SK-N-SH treated with all-trans-retinoic acid at 6 μM for 48 hours (cell line): ENCODE results near the gene MYLIP.

Source experiments
- ATAC-seq: fragments of 200-7000 bp; cut with Tn5 transposase; 3 replicates; pipeline ENCODE4 v1.9.1; 2020; ENCODE audit warnings: mild to moderate bottlenecking, moderate library complexity
- ARNTL ChIP-seq: fragments of 450-650 bp; formaldehyde crosslinking; IDR thresholded peaks from 2 replicates; pipeline ENCODE4 v1.5.0; 2020; ENCODE audit warnings: low read depth, mild to moderate bottlenecking, moderate library complexity, borderline replicate concordance
- BACH2 ChIP-seq: fragments of 250-450 bp; sonication (Bioruptor Pico); IDR thresholded peaks from 2 replicates; pipeline ENCODE4 v1.9.0; 2021; ENCODE audit warnings: mild to moderate bottlenecking, borderline replicate concordance
- CSDC2 ChIP-seq: fragments of 250-450 bp; sonication (Bioruptor Pico); IDR thresholded peaks from 2 replicates; pipeline ENCODE4 v1.5.0; 2020; ENCODE audit warnings: mild to moderate bottlenecking, moderate library complexity
- CSRNP3 ChIP-seq: fragments of 250-450 bp; sonication (Bioruptor Pico); IDR thresholded peaks from 2 replicates; pipeline ENCODE4 v1.5.1; 2021; ENCODE audit warnings: mild to moderate bottlenecking, moderate library complexity
- ESRRG ChIP-seq: fragments of 250-450 bp; sonication (Bioruptor Pico); IDR thresholded peaks from 2 replicates; pipeline ENCODE4 v1.6.1; 2021; ENCODE audit warnings: mild to moderate bottlenecking
- GLIS3 ChIP-seq: fragments of 250-450 bp; sonication (Bioruptor Pico); IDR thresholded peaks from 2 replicates; pipeline ENCODE4 v1.5.0; 2020; ENCODE audit warnings: mild to moderate bottlenecking, moderate library complexity
- ISL1 ChIP-seq: fragments of 250-450 bp; sonication (Bioruptor Pico); IDR thresholded peaks from 2 replicates; pipeline ENCODE4 v2.1.2; 2022; ENCODE audit warnings: mild to moderate bottlenecking, moderate library complexity
- OSR1 ChIP-seq: fragments of 250-450 bp; sonication (Bioruptor Pico); IDR thresholded peaks from 2 replicates; pipeline ENCODE4 v1.8.0; 2022; ENCODE audit warnings: moderate library complexity, mild to moderate bottlenecking, inconsistent platforms
- PATZ1 ChIP-seq: fragments of 250-450 bp; sonication (Bioruptor Pico); IDR thresholded peaks from 2 replicates; pipeline ENCODE4 v1.8.0; 2020; ENCODE audit warnings: mild to moderate bottlenecking, moderate library complexity, borderline replicate concordance
- PPARA ChIP-seq: fragments of 250-450 bp; sonication (Bioruptor Pico); IDR thresholded peaks from 2 replicates; pipeline ENCODE4 v1.5.0; 2020; ENCODE audit warnings: mild to moderate bottlenecking, borderline replicate concordance
- RARB ChIP-seq: fragments of 250-450 bp; sonication (Bioruptor Pico); IDR thresholded peaks from 2 replicates; pipeline ENCODE4 v1.8.0; 2021; ENCODE audit warnings: mild to moderate bottlenecking, moderate library complexity
- SNAI2 ChIP-seq: fragments of 250-450 bp; sonication (Bioruptor Pico); IDR thresholded peaks from 2 replicates; pipeline ENCODE4 v1.5.0; 2020; ENCODE audit warnings: mild to moderate bottlenecking, moderate library complexity
- TCF4 ChIP-seq: fragments of 250-450 bp; sonication (Bioruptor Pico); IDR thresholded peaks from 2 replicates; pipeline ENCODE4 v1.8.0; 2021; ENCODE audit warnings: mild to moderate bottlenecking, moderate library complexity, borderline replicate concordance
- TOX ChIP-seq: fragments of 250-450 bp; sonication (Bioruptor Pico); IDR thresholded peaks from 2 replicates; pipeline ENCODE4 v1.8.0; 2021; ENCODE audit warnings: mild to moderate bottlenecking, moderate library complexity, borderline replicate concordance
- ZC3H10 ChIP-seq: fragments of 250-450 bp; sonication (Bioruptor Pico); IDR thresholded peaks from 2 replicates; pipeline ENCODE4 v1.5.1; 2021; ENCODE audit warnings: mild to moderate bottlenecking, moderate library complexity
- ZFP3 ChIP-seq: fragments of 250-450 bp; sonication (Bioruptor Pico); IDR thresholded peaks from 2 replicates; pipeline ENCODE4 v1.5.0; 2020; ENCODE audit warnings: mild to moderate bottlenecking, moderate library complexity
- ZFP30 ChIP-seq: fragments of 450-650 bp; formaldehyde crosslinking; IDR thresholded peaks from 2 replicates; pipeline ENCODE4 v1.5.0; 2022; ENCODE audit warnings: mild to moderate bottlenecking, moderate library complexity
- ZNF565 ChIP-seq: fragments of 450-650 bp; formaldehyde crosslinking; conservative IDR thresholded peaks from 2 replicates; pipeline ENCODE4 v1.5.0; 2020; ENCODE audit warnings: low read depth, mild to moderate bottlenecking, moderate library complexity
- ZNF70 ChIP-seq: fragments of 450-650 bp; formaldehyde crosslinking; IDR thresholded peaks from 2 replicates; pipeline ENCODE4 v1.5.0; 2020; ENCODE audit warnings: mild to moderate bottlenecking, moderate library complexity
- ZNF8 ChIP-seq: fragments of 450-650 bp; formaldehyde crosslinking; IDR thresholded peaks from 2 replicates; pipeline ENCODE4 v1.5.0; 2020; ENCODE audit warnings: mild to moderate bottlenecking, moderate library complexity
- TF ChIP-seq, protein P1 (sequence below): fragments of 250-450 bp; sonication (Bioruptor Pico); IDR thresholded peaks from 2 replicates; pipeline ENCODE4 v1.8.0; 2021; ENCODE audit warnings: low read depth, mild to moderate bottlenecking, moderate library complexity, borderline replicate concordance

Gene MYLIP

DNA sequence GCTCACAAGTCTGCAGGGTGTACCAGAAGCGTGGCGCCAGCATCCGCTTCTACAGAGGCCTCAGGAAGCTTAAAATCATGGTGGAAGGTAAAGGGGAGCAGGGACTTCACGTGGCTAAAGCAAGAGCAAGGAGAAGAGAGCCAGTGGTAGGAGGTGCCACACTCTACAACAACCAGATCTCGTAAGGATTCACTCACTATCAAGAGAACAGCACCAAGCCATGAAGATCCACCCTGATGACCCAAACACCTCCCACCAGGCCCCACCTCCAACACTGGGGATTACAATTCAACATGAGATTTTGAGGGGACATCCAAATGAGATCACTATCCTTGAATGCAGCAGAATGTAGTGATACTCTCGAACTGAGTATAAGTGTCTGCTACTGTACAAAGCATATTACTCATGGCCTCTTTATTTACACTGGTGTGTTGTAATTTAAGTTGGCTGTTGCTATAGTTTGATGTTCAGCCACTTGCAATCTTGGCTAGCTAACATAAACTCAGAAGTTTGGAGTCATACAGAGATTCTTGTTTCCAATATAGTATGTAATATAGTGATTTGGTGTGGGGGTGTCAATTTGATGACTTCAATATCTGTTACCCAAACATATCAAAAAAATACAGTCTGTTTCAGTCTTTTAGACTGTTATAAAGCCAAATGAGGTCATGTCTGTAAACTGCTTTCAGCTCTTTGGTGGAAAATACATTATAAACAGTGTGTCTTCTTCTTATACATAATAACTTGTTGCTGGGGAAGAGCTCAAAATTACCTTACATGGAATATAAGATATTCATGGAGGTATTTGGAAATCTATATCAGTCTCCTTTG, 39.4 kb upstream of the MYLIP start:
- TF ChIP-seq GLIS3, result no peak
- no peak for TF ChIP-seq ARNTL
- no peak for TF ChIP-seq ZNF70 (CRISPR knock-in tag)
- TF ChIP-seq ZC3H10 (CRISPR knock-in tag), result no peak
- no peak for TF ChIP-seq CSRNP3 (CRISPR knock-in tag)
- TF ChIP-seq OSR1 (CRISPR knock-in tag), result no peak
- no peak for TF ChIP-seq ZFP3 (CRISPR knock-in tag)
- no peak for TF ChIP-seq ZNF565 (CRISPR knock-in tag)
- TF ChIP-seq, protein P1, sequence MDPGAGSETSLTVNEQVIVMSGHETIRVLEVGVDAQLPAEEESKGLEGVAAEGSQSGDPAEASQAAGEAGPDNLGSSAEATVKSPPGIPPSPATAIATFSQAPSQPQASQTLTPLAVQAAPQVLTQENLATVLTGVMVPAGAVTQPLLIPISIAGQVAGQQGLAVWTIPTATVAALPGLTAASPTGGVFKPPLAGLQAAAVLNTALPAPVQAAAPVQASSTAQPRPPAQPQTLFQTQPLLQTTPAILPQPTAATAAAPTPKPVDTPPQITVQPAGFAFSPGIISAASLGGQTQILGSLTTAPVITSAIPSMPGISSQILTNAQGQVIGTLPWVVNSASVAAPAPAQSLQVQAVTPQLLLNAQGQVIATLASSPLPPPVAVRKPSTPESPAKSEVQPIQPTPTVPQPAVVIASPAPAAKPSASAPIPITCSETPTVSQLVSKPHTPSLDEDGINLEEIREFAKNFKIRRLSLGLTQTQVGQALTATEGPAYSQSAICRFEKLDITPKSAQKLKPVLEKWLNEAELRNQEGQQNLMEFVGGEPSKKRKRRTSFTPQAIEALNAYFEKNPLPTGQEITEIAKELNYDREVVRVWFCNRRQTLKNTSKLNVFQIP (CRISPR knock-in tag), result no peak
- ATAC-seq, result no peak

- ATAC-seq, result no peak
- TF ChIP-seq RARB (no peak), PPARA (CRISPR knock-in tag) (no peak), ISL1 (no peak), ARNTL (no peak), GLIS3 (no peak), ESRRG (CRISPR knock-in tag) (no peak), ZC3H10 (CRISPR knock-in tag) (no peak), ZNF565 (CRISPR knock-in tag) (no peak), BACH2 (CRISPR knock-in tag) (no peak), TCF4 (CRISPR knock-in tag) (no peak), TOX (CRISPR knock-in tag) (no peak), SNAI2 (CRISPR knock-in tag) (no peak), ZFP3 (CRISPR knock-in tag) (no peak), ZNF70 (CRISPR knock-in tag) (no peak), CSRNP3 (CRISPR knock-in tag) (no peak), ZNF8 (CRISPR knock-in tag) (no peak), ZFP30 (no peak), OSR1 (CRISPR knock-in tag) (no peak), CSDC2 (CRISPR knock-in tag) (no peak)
- TF ChIP-seq, protein P1 (CRISPR knock-in tag), result no peak
These were observed 38.4 kb upstream of the MYLIP start for GRCh38 chr6:16090452-16090851.

DNA sequence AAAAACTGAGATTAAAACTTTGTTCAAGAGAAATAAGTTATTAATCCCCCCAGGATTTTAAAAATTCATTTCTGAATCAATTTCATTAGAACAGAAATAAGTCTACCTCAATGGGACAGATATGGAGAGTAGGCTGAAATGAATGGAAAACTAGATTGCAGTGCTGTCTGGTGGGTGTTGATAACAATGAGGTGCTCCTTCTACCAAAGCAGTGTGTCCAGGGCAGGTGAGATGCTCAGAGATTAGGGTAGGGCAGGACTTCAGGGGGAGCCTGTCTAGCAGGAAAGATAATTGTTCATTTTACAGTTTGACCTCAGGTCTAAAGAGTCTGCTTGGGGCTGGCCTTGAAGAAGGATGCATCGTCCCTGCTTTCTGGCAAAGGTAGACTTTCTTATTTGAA, 38.0 kb upstream of the MYLIP start:
- no peak for ATAC-seq
- TF ChIP-seq ZC3H10 (CRISPR knock-in tag) (no peak), PATZ1 (no peak), BACH2 (CRISPR knock-in tag) (no peak), GLIS3 (no peak), TCF4 (CRISPR knock-in tag) (no peak)
